Panc1 (cell line): ENCODE results near the gene EIPR1. TPM values are rescaled to one million over a fixed set of nuclear protein-coding genes. Genes with fewer than 3 reads are reported as not detected.

Experiments used
- ATAC-seq: fragments of 200-7000 bp; cut with Tn5 transposase; 2 replicates; pipeline ENCODE4 v1.9.1; 2020; ENCODE audit warnings: mild to moderate bottlenecking, moderate library complexity
- BruUV-seq: library from RNA; stranded (reverse); fragments of 400-500 nt; replicated peaks from 2 replicates; lab custom pipeline; 2021; lab: Mats Ljungman, UMichigan
- CTCF ChIA-PET: fragments of 300-600 bp; sonication (Branson Sonifier 250); formaldehyde crosslinking; loops from one replicate; lab custom pipeline; 2022; ENCODE audit warnings: antibody characterized with exemption; lab: Charles Lee
- POLR2A ChIA-PET: fragments of 300-600 bp; sonication (Branson Sonifier 250); formaldehyde crosslinking; loops from one replicate; lab custom pipeline; 2022; ENCODE audit warnings: antibody characterized with exemption; lab: Charles Lee
- DNase-seq: peaks from one replicate; pipeline ENCODE4 v3.0.0-alpha.2; 2010; ENCODE audit warnings: low read depth, low spot score
- H3K27ac ChIP-seq: 2 replicates; pipeline ENCODE4 v1.5.1; 2011; ENCODE audit warnings: mild to moderate bottlenecking, low read length, inconsistent platforms
- H3K27me3 ChIP-seq: fragments of 200-500 bp; sonication (Bioruptor generic); 2 replicates; pipeline ENCODE4 v1.6.0; 2014; ENCODE audit warnings: low read length, inconsistent platforms; ENCODE audit not compliant: control insufficient read depth, insufficient read depth
- H3K36me3 ChIP-seq: fragments of 200-500 bp; sonication (Bioruptor generic); 2 replicates; pipeline ENCODE4 v1.5.1; 2014; ENCODE audit warnings: inconsistent platforms, mild to moderate bottlenecking, low read length, moderate library complexity; ENCODE audit not compliant: control insufficient read depth, insufficient read depth
- H3K4me1 ChIP-seq: 2 replicates; pipeline ENCODE4 v1.5.1; 2011; ENCODE audit warnings: inconsistent platforms, mild to moderate bottlenecking, low read length, moderate library complexity; ENCODE audit not compliant: control insufficient read depth, insufficient read depth
- H3K4me3 ChIP-seq, 2 experiments: 2 replicates each; pipeline ENCODE4 v1.5.1; 2011 to 2012; ENCODE audit warnings: low read depth in 2 of 2, low read length in 2 of 2, mild to moderate bottlenecking in 2 of 2, inconsistent platforms in 1 of 2, moderate library complexity in 1 of 2
- H3K9me3 ChIP-seq: fragments of 200-500 bp; sonication (Bioruptor generic); 2 replicates; pipeline ENCODE4 v1.5.1; 2014; ENCODE audit warnings: low read depth, mild to moderate bottlenecking, inconsistent platforms, low read length, moderate library complexity; ENCODE audit not compliant: control insufficient read depth, insufficient read depth
- POLR2AphosphoS5 ChIP-seq: IDR thresholded peaks from 2 replicates; pipeline ENCODE4 v1.6.1; 2012; ENCODE audit warnings: mild to moderate bottlenecking, low read depth, low read length, moderate library complexity
- SIN3A ChIP-seq: IDR thresholded peaks from 2 replicates; pipeline ENCODE4 v1.6.1; 2012; ENCODE audit warnings: low read depth, mild to moderate bottlenecking, low read length, moderate library complexity, borderline replicate concordance; ENCODE audit not compliant: insufficient read depth
- TCF7L2 ChIP-seq: IDR thresholded peaks from 2 replicates; pipeline ENCODE4 v1.6.1; 2011; ENCODE audit warnings: mild to moderate bottlenecking, low read depth, low read length, inconsistent platforms
- in situ Hi-C: cut with HindIII; loops from 2 replicates; pipeline ENCODE4 v1.10.0; 2016; ENCODE audit warnings: low sequenced_read_pairs, low pct_unique_long_range_greater_than_20kb
- intact Hi-C: fragments of 100-400 bp; cut with micrococcal nuclease; formaldehyde crosslinking; loops from one replicate; pipeline ENCODE4 v1.10.0; 2022; ENCODE audit not compliant: unreplicated experiment
- total RNA-seq: library from RNA; stranded (reverse); gene quantifications from one replicate; pipeline ENCODE4 v1.2.1, GENCODE V29; 2021; ENCODE audit not compliant: unreplicated experiment
- TF ChIP-seq, protein P1 (sequence below): fragments of 450-650 bp; IDR thresholded peaks from 2 replicates; pipeline ENCODE4 v1.5.1; 2017; ENCODE audit warnings: mild to moderate bottlenecking
- TF ChIP-seq, protein P2 (sequence below), 2 experiments: IDR thresholded peaks; 2 replicates each; pipeline ENCODE4 v1.6.1; 2011 to 2012; ENCODE audit warnings: low read depth in 2 of 2, control low read depth in 1 of 2, low read length in 1 of 2, mild to moderate bottlenecking in 1 of 2, moderate library complexity in 1 of 2; ENCODE audit not compliant: insufficient read depth in 1 of 2

Gene EIPR1
- total RNA-seq, 1 experiment from 2014 or later: 26.7 TPM

DNA sequence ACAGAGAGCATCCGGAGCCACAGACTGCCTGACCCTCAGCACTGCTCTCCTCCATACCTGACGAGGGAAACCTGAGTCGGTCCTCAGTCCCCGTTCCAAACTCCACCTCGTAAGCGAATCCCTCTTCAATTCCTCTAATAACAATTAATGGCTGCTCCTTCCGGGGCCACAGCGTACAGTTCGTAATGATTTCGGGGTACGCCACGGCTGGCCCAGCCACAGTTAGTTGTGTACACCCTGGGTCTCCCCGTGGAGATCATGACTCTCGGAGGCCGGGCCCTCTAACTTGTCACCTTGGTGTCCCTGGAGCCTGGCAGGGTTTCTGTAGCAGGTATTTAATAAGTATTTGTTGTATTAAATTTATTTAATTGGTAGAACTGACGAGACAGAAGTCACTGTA, 121.5 kb downstream of the EIPR1 start:
- ATAC-seq (no peak), DNase-seq (no peak)
- Histone ChIP-seq H3K27ac (no peak overlapping the region), H3K4me3 (no peak overlapping the region), H3K36me3 (no peaks in the 10 kb centered on the region), H3K27me3 (no peaks in the 10 kb centered on the region), H3K4me1 (no peaks in the 10 kb centered on the region), H3K9me3 (no peaks in the 10 kb centered on the region)
- BruUV-seq: no TSS peak
- intact Hi-C loops (no loop called here), in situ Hi-C loops (no loop called here)
- POLR2A ChIA-PET: no interaction called here
- CTCF ChIA-PET: no interaction called here
- TF ChIP-seq SIN3A: no peak
- TF ChIP-seq, protein P1, sequence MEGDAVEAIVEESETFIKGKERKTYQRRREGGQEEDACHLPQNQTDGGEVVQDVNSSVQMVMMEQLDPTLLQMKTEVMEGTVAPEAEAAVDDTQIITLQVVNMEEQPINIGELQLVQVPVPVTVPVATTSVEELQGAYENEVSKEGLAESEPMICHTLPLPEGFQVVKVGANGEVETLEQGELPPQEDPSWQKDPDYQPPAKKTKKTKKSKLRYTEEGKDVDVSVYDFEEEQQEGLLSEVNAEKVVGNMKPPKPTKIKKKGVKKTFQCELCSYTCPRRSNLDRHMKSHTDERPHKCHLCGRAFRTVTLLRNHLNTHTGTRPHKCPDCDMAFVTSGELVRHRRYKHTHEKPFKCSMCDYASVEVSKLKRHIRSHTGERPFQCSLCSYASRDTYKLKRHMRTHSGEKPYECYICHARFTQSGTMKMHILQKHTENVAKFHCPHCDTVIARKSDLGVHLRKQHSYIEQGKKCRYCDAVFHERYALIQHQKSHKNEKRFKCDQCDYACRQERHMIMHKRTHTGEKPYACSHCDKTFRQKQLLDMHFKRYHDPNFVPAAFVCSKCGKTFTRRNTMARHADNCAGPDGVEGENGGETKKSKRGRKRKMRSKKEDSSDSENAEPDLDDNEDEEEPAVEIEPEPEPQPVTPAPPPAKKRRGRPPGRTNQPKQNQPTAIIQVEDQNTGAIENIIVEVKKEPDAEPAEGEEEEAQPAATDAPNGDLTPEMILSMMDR: no peak
- TF ChIP-seq POLR2AphosphoS5: no peak

DNA sequence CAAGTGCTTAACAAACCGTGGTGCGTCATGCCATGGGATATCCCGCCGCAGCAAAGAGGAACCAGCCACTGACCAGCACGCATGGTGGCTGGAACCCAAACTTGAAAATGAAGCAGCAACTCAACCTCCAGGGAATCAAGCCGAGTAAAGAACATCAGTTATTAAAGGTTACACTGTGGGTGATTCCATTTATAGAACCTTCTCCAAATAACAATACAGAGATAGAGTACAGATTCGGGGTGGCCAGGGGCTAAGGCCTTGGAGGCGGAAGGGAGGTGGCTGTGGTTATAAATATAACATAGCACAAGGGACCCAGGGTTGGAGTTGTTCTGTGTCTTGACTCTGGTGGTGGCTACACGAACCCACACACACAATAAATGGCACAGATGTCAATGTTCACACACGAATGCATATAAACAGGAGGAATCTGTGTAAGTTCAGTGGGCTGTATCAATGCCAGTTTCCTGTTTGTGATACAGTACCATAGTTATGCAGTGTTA, 123.1 kb downstream of the EIPR1 start:
- Histone ChIP-seq H3K27me3 (no peaks in the 10 kb centered on the region), H3K36me3 (no peaks in the 10 kb centered on the region), H3K4me1 (no peaks in the 10 kb centered on the region), H3K27ac (no peak overlapping the region), H3K9me3 (no peaks in the 10 kb centered on the region), H3K4me3 (no peak overlapping the region)
- intact Hi-C loops: no loop called here
- CTCF ChIA-PET: no interaction called here
- BruUV-seq: no TSS peak
- ATAC-seq (no peak), DNase-seq (no peak)
- TF ChIP-seq, protein P1: no peak
- TF ChIP-seq SIN3A (no peak), POLR2AphosphoS5 (no peak), TCF7L2 (no peak)
- TF ChIP-seq, protein P2, sequence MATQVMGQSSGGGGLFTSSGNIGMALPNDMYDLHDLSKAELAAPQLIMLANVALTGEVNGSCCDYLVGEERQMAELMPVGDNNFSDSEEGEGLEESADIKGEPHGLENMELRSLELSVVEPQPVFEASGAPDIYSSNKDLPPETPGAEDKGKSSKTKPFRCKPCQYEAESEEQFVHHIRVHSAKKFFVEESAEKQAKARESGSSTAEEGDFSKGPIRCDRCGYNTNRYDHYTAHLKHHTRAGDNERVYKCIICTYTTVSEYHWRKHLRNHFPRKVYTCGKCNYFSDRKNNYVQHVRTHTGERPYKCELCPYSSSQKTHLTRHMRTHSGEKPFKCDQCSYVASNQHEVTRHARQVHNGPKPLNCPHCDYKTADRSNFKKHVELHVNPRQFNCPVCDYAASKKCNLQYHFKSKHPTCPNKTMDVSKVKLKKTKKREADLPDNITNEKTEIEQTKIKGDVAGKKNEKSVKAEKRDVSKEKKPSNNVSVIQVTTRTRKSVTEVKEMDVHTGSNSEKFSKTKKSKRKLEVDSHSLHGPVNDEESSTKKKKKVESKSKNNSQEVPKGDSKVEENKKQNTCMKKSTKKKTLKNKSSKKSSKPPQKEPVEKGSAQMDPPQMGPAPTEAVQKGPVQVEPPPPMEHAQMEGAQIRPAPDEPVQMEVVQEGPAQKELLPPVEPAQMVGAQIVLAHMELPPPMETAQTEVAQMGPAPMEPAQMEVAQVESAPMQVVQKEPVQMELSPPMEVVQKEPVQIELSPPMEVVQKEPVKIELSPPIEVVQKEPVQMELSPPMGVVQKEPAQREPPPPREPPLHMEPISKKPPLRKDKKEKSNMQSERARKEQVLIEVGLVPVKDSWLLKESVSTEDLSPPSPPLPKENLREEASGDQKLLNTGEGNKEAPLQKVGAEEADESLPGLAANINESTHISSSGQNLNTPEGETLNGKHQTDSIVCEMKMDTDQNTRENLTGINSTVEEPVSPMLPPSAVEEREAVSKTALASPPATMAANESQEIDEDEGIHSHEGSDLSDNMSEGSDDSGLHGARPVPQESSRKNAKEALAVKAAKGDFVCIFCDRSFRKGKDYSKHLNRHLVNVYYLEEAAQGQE (IDR thresholded peaks at IDR 0.05; ENCODE audit: insufficient read depth in 1 of 2, low read depth in 2 of 2, low read length in 1 of 2): no peak
- in situ Hi-C loops: no loop called here
- POLR2A ChIA-PET: no interaction called here
